BJ (cell line): ENCODE results near the gene RASL10A. TPM values are rescaled to one million over a fixed set of nuclear protein-coding genes. Genes with fewer than 3 reads are reported as not detected.

Source experiments
- CTCF ChIA-PET: fragments of 350-600 bp; formaldehyde crosslinking; extraction: SDS; loops from one replicate; lab custom pipeline; 2021; ENCODE audit warnings: antibody characterized with exemption, inconsistent platforms; lab: Yijun Ruan, JAX
- POLR2A ChIA-PET: fragments of 300-600 bp; sonication (Branson Sonifier 250); formaldehyde crosslinking; extraction: SDS; loops from one replicate; lab custom pipeline; 2021; ENCODE audit warnings: antibody characterized with exemption; lab: Charles Lee
- DNase-seq: peaks from one replicate; pipeline ENCODE4 v3.0.0-alpha.2; 2011; ENCODE audit warnings: low read depth
- H3K27me3 ChIP-seq: 2 replicates; pipeline ENCODE4 v1.6.0; 2011; ENCODE audit warnings: low read length; ENCODE audit not compliant: control insufficient read depth, insufficient read depth
- H3K36me3 ChIP-seq: 2 replicates; pipeline ENCODE4 v1.5.1; 2011; ENCODE audit warnings: low read length; ENCODE audit not compliant: control insufficient read depth, insufficient read depth
- H3K4me3 ChIP-seq: 2 replicates; pipeline ENCODE4 v1.5.1; 2011; ENCODE audit warnings: low read depth, mild to moderate bottlenecking, control low read depth, low read length
- CTCF ChIP-seq: IDR thresholded peaks from 2 replicates; pipeline ENCODE4 v1.5.1; 2011; ENCODE audit warnings: low read depth, mild to moderate bottlenecking, control low read depth, inconsistent platforms, low read length, moderate library complexity; ENCODE audit not compliant: insufficient read depth
- polyA plus RNA-seq: library from polyadenylated mRNA; depleted of rRNA; stranded (reverse); fragments of >200 nt; gene quantifications from 2 replicates; pipeline ENCODE4 v1.2.3, GENCODE V29; 2011

Gene RASL10A
- polyA plus RNA-seq, 1 experiment, result 0.16 TPM

GRCh38 chr22:29307596-29308147 is 7.8 kb downstream of the RASL10A start:
- DNase-seq, result no peak
- Histone ChIP-seq H3K36me3 (peaks cover 4% of the 10 kb centered on the region), H3K27me3 (no peaks in the 10 kb centered on the region), H3K4me3 (peak overlapping the region; percentile 80)
- no peak for TF ChIP-seq CTCF
- ChIA-PET CTCF (interaction anchor here (0.7 to 6.7 kb wide), 5 partner anchors 24 to 81 kb away, joined by 3 to 69 read pairs (median 3); partner anchors contain the start of gene AP1B1), POLR2A (no interaction called here)

DNA sequence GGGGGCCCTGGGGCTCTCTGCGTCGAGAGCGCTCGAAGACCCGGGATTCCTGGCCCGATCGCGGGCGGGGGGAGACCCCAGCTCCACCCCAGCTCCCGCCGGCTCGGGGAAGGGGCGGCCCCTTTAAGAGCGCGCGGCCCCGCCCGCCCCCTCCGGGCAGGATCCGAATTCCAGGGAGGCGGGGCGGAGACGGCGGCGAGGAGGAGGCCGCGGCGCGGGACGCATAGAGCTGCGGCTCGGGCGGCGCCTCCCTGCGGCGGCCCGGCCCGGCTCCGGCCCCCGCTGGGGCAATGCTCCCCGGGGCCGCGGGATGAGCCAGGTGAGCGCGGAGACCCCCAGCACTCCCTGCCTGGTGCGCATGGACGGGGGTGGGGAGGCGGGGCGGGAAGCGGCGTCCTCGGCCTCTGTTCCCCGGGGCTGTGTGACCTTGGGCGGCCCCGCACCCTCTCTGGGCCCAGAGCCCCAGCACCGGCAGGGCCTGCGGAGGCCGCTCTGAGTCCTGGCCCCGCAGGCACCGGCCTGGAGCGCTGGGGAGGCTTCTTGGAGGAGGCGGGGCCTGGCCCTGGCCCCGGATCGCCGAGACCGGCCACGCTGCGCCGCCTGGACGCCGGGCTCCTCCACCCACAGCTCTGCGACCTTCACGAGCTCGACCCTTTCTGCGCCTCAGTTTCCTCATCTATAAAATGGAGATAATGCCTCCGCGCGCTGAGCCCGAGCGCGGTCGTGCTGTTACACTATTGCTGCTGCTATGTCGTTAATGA is 8.5 kb downstream of the RASL10A start:
- peak overlapping the region; percentile 80 for H3K4me3 ChIP-seq
- peaks cover 2% of the 10 kb centered on the region for H3K36me3 ChIP-seq
- ChIA-PET POLR2A (interaction anchor here (0.6 kb wide), 1 partner anchor 61 kb away, joined by 3 read pairs; no protein-coding TSS in a partner anchor), CTCF (interaction anchor here (0.7 to 6.7 kb wide), 8 partner anchors 10 to 82 kb away, joined by 3 to 69 read pairs (median 3); partner anchors contain the start of gene AP1B1)
- H3K27me3 ChIP-seq, result no peaks in the 10 kb centered on the region
- DNase-seq, result no peak
- no peak for TF ChIP-seq CTCF

- TF ChIP-seq CTCF, result peak; percentile 85
- no peak for DNase-seq
- ChIA-PET POLR2A (interaction anchor here (0.6 kb wide), 1 partner anchor 62 kb away, joined by 3 read pairs; no protein-coding TSS in a partner anchor), CTCF (interaction anchor here (0.7 to 6.7 kb wide), 10 partner anchors 9 to 82 kb away, joined by 3 to 69 read pairs (median 3); partner anchors contain the start of gene AP1B1)
- no peaks in the 10 kb centered on the region for H3K27me3 ChIP-seq
- H3K4me3 ChIP-seq, result peak within 1 kb of the TSS; percentile 80
- H3K36me3 ChIP-seq, result peaks cover under 1% of the 10 kb centered on the region; the same call in 1 of the 2 replicates
These were observed 9.2 kb downstream of the RASL10A start, which contains the start of gene GAS2L1 for GRCh38 chr22:29306175-29306834. Gene GAS2L1, plus strand, starts transcription at chr22:29306650. Its CDS starts 1,456 bp downstream, at chr22:29308106.

DNA sequence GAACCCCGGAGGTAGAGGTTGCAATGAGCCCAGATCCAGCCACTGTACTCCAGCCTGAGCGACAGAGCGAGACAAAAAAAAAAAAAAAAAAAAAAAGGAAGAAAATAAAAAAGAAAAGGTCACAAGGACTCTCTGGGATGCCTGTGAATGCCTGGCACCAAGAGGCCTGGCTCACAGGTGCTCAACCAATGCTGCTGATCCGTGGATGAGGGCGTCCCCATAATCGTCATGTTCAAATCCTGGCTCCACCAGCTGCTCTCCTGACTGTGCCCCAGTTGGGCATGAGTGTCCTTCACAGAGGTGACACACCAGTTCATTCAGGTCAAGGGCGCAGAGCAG is 9.7 kb downstream of the RASL10A start:
- Histone ChIP-seq H3K27me3 (no peaks in the 10 kb centered on the region), H3K4me3 (no peak overlapping the region), H3K36me3 (peaks cover 5% of the 10 kb centered on the region; the same call in 1 of the 2 replicates)
- no peak for DNase-seq
- POLR2A ChIA-PET, result no interaction called here
- TF ChIP-seq CTCF, result no peak
- CTCF ChIA-PET, result interaction anchor here (0.7 to 6.7 kb wide), 6 partner anchors 13 to 80 kb away, joined by 3 to 69 read pairs (median 4); no protein-coding TSS in a partner anchor
